GM12891 (cell line): ENCODE data around the gene IGF1R.

Experiments
- POLR2A ChIP-seq: IDR thresholded peaks from 2 replicates; pipeline ENCODE4 v1.6.1; 2011; ENCODE audit warnings: low read depth, low read length, control low read depth
- POLR2AphosphoS5 ChIP-seq: IDR thresholded peaks from 2 replicates; pipeline ENCODE4 v1.6.1; 2011; ENCODE audit warnings: low read depth, low read length, control low read depth
- POU2F2 ChIP-seq: IDR thresholded peaks from 2 replicates; pipeline ENCODE4 v1.6.1; 2011; ENCODE audit warnings: low read depth, mild to moderate bottlenecking, control low read depth, low read length, moderate library complexity
- SPI1 ChIP-seq: IDR thresholded peaks from 2 replicates; pipeline ENCODE4 v1.6.1; 2011; ENCODE audit warnings: low read depth, low read length, control low read depth
- TAF1 ChIP-seq: IDR thresholded peaks from 2 replicates; pipeline ENCODE4 v1.6.1; 2011; ENCODE audit warnings: low read depth, low read length, control low read depth

DNA sequence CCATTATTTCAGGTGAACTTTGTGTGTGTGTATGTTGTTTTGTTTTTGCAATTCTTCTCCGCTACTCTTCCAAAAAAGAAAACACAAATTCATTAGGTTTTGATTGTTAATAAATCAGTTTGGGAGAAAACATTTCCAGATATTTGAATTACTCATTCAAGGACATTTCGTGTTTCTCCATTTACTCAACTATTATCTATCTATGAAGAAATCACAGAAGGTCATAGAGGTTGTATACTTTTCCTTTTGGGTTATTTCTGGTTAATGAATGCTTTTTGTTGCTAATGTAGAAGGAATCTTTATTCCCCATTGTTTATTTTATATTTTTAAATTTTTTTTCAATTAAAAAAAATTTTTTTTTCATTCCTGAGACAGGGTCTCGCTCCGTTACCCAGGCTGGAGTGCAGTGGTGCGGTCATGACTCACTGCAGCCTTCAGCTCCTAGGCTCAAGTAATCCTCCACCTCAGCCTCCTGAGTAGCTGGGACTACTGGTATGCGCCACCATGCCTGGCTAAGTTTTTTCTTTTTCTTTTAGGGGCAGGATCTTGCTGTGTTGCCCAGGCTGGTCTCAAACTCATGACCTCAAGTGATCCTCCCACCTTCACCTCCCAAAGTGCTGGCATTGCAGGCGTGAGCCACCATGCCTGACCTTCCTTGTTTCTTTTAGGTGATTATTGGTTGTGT, 28.4 kb downstream of the IGF1R start:
- TF ChIP-seq POLR2AphosphoS5 (no peak), POLR2A (no peak), TAF1 (no peak), SPI1 (no peak), POU2F2 (no peak)
